ENCODE results near the gene PPCDC. TPM values are rescaled to one million over a fixed set of nuclear protein-coding genes. Genes with fewer than 3 reads are reported as not detected.

Gene PPCDC
- total RNA-seq, 1 experiment from 2014 or later = 14.7 TPM

- BruUV-seq (replicated peaks) = no TSS peak
- Histone ChIP-seq H3K4me3 (ENCODE audit: low read depth, low read length) (no peak overlapping the region), H3K27me3 (replicated peaks; ENCODE audit: control insufficient read depth, insufficient read depth, low read length) (no peaks in the 10 kb centered on the region), H3K9me3 (no peaks in the 10 kb centered on the region), H3K36me3 (ENCODE audit: control insufficient read depth, insufficient read depth, low read length) (no peaks in the 10 kb centered on the region), H3K4me1 (peaks cover 15% of the 10 kb centered on the region; the same call in 1 of the 2 replicates)
- CTCF ChIA-PET = interaction anchor here (1.0 kb wide), 2 partner anchors 47 to 150 kb away, joined by 3 to 4 read pairs; partner anchors contain the start of gene C15orf39
- H3K27ac Mint-ChIP-seq (ENCODE audit: unreplicated experiment) = no peak overlapping the region
- no peaks in the 10 kb centered on the region for H3K9me3 Mint-ChIP-seq (ENCODE audit: unreplicated experiment)
- POLR2A ChIA-PET = no interaction called here
- H3K27me3 Mint-ChIP-seq (ENCODE audit: insufficient read depth, unreplicated experiment) = no peaks in the 10 kb centered on the region
- no peak overlapping the region for H3K4me3 Mint-ChIP-seq (ENCODE audit: unreplicated experiment)
- peaks cover 7% of the 10 kb centered on the region for H3K36me3 Mint-ChIP-seq (ENCODE audit: insufficient read depth, unreplicated experiment)
- no peak for DNase-seq
- intact Hi-C loops (cut with micrococcal nuclease; ENCODE audit: unreplicated experiment) = no loop called here
- H3K4me1 Mint-ChIP-seq (ENCODE audit: low read depth, unreplicated experiment) = peaks cover 15% of the 10 kb centered on the region
- TF ChIP-seq, protein P1, sequence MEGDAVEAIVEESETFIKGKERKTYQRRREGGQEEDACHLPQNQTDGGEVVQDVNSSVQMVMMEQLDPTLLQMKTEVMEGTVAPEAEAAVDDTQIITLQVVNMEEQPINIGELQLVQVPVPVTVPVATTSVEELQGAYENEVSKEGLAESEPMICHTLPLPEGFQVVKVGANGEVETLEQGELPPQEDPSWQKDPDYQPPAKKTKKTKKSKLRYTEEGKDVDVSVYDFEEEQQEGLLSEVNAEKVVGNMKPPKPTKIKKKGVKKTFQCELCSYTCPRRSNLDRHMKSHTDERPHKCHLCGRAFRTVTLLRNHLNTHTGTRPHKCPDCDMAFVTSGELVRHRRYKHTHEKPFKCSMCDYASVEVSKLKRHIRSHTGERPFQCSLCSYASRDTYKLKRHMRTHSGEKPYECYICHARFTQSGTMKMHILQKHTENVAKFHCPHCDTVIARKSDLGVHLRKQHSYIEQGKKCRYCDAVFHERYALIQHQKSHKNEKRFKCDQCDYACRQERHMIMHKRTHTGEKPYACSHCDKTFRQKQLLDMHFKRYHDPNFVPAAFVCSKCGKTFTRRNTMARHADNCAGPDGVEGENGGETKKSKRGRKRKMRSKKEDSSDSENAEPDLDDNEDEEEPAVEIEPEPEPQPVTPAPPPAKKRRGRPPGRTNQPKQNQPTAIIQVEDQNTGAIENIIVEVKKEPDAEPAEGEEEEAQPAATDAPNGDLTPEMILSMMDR (IDR thresholded peaks at IDR 0.05; ENCODE audit: insufficient read depth in 1 of 2, low read depth in 1 of 2, low read length in 1 of 2, severe bottlenecking in 1 of 2, unreplicated experiment in 1 of 2) = no peak
Measured at GRCh38 chr15:75051711-75052110, 28.3 kb downstream of the PPCDC start.

DNA sequence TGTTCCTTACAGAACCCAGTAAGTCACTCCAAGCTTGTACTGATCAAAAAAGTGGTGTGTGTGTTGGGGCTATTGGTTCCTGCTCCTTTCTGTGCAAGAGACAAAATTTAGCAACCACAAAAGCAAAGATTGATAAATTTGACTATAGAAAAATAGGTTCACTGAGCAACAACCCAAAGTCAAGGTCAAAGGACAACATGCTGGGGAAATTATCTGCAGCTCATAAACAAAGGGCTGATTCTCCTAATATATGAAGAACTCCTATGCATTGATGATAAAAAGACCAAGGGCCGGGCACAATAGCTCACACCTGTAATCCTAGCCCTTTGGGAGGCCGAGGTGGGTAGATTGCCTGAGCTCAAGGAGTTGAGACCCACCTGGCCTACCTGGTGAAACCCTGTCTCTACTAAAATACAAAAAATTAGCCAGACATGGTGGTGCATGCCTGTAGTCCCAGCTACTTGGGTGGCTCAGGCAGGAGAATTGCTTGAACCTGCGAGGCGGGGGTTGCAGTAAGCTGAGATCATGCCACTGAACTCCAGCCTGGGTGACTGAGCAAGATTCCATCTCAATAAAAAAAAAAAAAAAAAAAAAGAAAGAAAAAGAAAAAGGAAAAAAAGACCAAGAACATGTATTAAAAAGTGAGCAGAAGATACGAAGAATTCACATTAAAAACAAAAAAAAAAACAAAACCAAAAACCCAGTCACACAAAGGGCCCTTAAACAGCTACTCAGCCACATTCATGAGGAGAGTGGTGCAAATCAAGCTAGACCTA lies 29.8 kb downstream of the PPCDC start:
- POLR2A ChIA-PET = no interaction called here
- intact Hi-C loops (cut with micrococcal nuclease; ENCODE audit: unreplicated experiment) = no loop called here
- Histone ChIP-seq H3K27me3 (replicated peaks; ENCODE audit: control insufficient read depth, insufficient read depth, low read length) (no peaks in the 10 kb centered on the region), H3K9me3 (no peaks in the 10 kb centered on the region), H3K4me1 (peaks cover 17% of the 10 kb centered on the region), H3K36me3 (ENCODE audit: control insufficient read depth, insufficient read depth, low read length) (no peaks in the 10 kb centered on the region), H3K4me3 (ENCODE audit: low read depth, low read length) (no peak overlapping the region)
- Mint-ChIP-seq H3K9me3 (ENCODE audit: unreplicated experiment) (no peaks in the 10 kb centered on the region), H3K27me3 (ENCODE audit: insufficient read depth, unreplicated experiment) (no peaks in the 10 kb centered on the region), H3K36me3 (ENCODE audit: insufficient read depth, unreplicated experiment) (peaks cover 7% of the 10 kb centered on the region), H3K4me1 (ENCODE audit: low read depth, unreplicated experiment) (peaks cover 19% of the 10 kb centered on the region), H3K27ac (ENCODE audit: unreplicated experiment) (no peak overlapping the region), H3K4me3 (ENCODE audit: unreplicated experiment) (no peak overlapping the region)
- TF ChIP-seq, protein P1 (IDR thresholded peaks at IDR 0.05; ENCODE audit: insufficient read depth in 1 of 2, low read depth in 1 of 2, low read length in 1 of 2, severe bottlenecking in 1 of 2, unreplicated experiment in 1 of 2) = no peak
- no peak for DNase-seq
- CTCF ChIA-PET = no interaction called here
- no TSS peak for BruUV-seq (replicated peaks)

- ChIA-PET CTCF (no interaction called here), POLR2A (no interaction called here)
- Histone ChIP-seq H3K9me3 (no peaks in the 10 kb centered on the region), H3K27me3 (replicated peaks; ENCODE audit: control insufficient read depth, insufficient read depth, low read length) (no peaks in the 10 kb centered on the region), H3K36me3 (ENCODE audit: control insufficient read depth, insufficient read depth, low read length) (no peaks in the 10 kb centered on the region), H3K4me1 (peaks cover 23% of the 10 kb centered on the region), H3K4me3 (ENCODE audit: low read depth, low read length) (no peak overlapping the region)
- no peaks in the 10 kb centered on the region for H3K27me3 Mint-ChIP-seq (ENCODE audit: insufficient read depth, unreplicated experiment)
- H3K27ac Mint-ChIP-seq (ENCODE audit: unreplicated experiment) = no peak overlapping the region
- H3K9me3 Mint-ChIP-seq (ENCODE audit: unreplicated experiment) = no peaks in the 10 kb centered on the region
- intact Hi-C loops (cut with micrococcal nuclease; ENCODE audit: unreplicated experiment) = no loop called here
- TF ChIP-seq, protein P1 (IDR thresholded peaks at IDR 0.05; ENCODE audit: insufficient read depth in 1 of 2, low read depth in 1 of 2, low read length in 1 of 2, severe bottlenecking in 1 of 2, unreplicated experiment in 1 of 2) = no peak
- H3K4me1 Mint-ChIP-seq (ENCODE audit: low read depth, unreplicated experiment) = peaks cover 22% of the 10 kb centered on the region
- DNase-seq = no peak
- no peak overlapping the region for H3K4me3 Mint-ChIP-seq (ENCODE audit: unreplicated experiment)
- BruUV-seq (replicated peaks) = no TSS peak
- H3K36me3 Mint-ChIP-seq (ENCODE audit: insufficient read depth, unreplicated experiment) = peaks cover 7% of the 10 kb centered on the region
Measured at GRCh38 chr15:75053748-75054125, 30.3 kb downstream of the PPCDC start.
